GM10266 (cell line): Measurements from ENCODE around the gene LHFPL6.

Experiments
- DNase-seq: peaks from one replicate; pipeline ENCODE4 v3.0.0; 2012; ENCODE audit errors: extremely low spot score
- CTCF ChIP-seq: IDR thresholded peaks from 2 replicates; pipeline ENCODE4 v1.5.1; 2012; ENCODE audit warnings: mild to moderate bottlenecking, low read depth; ENCODE audit not compliant: control insufficient read depth, insufficient read depth; ENCODE audit errors: missing control alignments

LHFPL6 gene

DNA sequence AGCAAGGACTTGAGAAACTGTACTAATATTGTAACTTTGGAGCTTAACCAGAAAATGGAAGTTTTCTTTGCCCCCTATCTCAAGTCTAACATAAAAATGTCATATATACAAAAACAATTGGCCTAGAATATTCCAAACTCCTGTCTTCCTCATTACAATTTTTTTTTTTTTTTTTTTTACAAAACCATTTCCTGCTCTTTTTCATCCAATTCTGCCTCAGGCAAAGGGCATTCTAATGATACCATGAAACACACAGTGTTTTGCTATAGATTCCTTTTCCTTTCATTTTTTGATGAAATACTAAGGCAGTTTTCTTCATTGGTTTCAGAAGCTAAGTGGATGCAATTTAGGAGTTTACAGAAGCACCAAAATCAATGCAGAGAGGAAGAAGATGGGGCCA, 119.7 kb downstream of the LHFPL6 start:
- TF ChIP-seq CTCF = no peak
- no peak for DNase-seq

DNA sequence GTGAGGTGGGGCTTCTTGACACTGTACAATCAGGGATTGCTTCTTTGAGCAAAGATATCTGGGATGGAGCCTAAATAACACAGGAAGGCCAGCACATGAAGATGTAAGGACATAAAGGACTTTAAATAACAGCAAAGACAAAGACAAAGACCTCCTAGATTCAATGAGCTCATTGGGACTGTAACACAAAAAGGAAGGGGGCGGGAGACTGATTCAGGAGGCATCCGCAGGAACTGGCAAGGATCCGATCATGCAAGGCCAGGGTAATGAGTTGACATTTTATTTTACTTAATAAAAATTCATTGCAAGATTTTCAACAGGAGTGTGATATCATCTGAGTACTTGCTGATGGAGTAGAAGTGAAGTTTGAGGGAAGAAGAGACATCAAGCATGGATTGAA, 121.5 kb downstream of the LHFPL6 start:
- DNase-seq = no peak
- no peak for TF ChIP-seq CTCF

GRCh38 chr13:39474600-39474999, 128.4 kb downstream of the LHFPL6 start:
- DNase-seq = no peak

DNA sequence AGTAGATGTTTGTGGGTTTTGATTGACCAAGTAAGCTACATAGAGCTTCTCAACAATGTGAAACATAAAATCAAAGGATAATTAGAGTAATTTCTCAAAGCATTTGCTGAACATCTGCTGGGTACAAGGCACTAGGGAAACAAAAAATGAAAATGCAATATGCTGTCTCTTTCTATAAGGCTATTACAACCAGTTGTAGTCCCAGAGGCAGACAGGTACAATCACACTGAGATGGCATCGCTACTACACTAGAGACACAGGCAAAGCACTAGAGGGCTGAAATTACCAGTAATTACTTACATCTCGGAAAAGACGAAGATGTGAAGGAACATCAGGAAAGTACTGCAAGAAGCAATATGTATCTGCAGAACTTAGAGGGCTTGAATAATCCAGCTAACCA, 133.3 kb downstream of the LHFPL6 start:
- TF ChIP-seq CTCF = no peak
- no peak for DNase-seq

More at GRCh38 chr13:39474600-39474999, 128.4 kb downstream of the LHFPL6 start:
- TF ChIP-seq CTCF = no peak

DNA sequence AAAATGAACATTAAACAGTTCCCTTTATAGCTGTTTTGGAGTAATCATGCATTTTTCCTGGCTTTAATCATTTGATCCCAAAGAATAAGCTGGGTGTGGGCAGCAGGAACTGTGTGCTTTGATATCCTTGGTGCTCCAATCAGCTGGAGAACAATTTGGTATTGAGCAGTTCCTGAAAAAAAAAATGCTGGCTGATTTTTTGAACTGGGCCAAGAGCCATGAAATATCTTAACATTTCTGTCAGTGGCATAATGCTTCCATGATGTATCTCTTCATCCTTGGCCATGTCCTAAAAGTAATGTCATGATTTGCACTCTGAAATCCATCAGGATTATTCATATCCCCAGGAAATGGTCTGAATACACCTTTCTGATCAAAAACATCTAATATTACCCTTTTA, 134.7 kb downstream of the LHFPL6 start:
- DNase-seq = no peak
- no peak for TF ChIP-seq CTCF

GRCh38 chr13:39463611-39464010, 139.4 kb downstream of the LHFPL6 start:
- TF ChIP-seq CTCF = no peak
- DNase-seq = no peak

DNA sequence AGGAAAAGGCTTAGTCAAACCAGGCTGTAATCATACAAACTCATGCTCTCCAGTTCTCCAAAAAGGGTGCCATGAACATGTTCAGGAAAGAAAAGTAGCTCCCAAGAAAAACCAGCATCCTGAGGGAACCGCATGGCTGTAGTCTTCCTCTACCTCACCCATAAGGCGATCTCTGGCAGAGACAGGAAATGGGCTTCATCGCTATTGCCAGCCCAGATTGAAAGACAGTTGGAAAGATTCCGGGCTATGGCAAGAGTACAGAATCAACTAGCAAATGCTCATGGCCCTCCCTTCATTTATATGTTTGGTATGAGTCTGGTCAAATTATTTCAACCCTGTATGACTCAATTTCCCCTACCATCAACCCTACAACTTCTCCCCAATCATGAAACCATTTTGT, 140.1 kb downstream of the LHFPL6 start:
- no peak for TF ChIP-seq CTCF

More for the DNA sequence above, 140.1 kb downstream of the LHFPL6 start:
- no peak for DNase-seq
